ENCODE measurements around the gene SLC25A22. TPM values are rescaled to one million over a fixed set of nuclear protein-coding genes. Genes with fewer than 3 reads are reported as not detected.

The SLC25A22 gene
- polyA plus RNA-seq, 4 donors = 12.3 to 22.0 (median 14.1) TPM

DNA sequence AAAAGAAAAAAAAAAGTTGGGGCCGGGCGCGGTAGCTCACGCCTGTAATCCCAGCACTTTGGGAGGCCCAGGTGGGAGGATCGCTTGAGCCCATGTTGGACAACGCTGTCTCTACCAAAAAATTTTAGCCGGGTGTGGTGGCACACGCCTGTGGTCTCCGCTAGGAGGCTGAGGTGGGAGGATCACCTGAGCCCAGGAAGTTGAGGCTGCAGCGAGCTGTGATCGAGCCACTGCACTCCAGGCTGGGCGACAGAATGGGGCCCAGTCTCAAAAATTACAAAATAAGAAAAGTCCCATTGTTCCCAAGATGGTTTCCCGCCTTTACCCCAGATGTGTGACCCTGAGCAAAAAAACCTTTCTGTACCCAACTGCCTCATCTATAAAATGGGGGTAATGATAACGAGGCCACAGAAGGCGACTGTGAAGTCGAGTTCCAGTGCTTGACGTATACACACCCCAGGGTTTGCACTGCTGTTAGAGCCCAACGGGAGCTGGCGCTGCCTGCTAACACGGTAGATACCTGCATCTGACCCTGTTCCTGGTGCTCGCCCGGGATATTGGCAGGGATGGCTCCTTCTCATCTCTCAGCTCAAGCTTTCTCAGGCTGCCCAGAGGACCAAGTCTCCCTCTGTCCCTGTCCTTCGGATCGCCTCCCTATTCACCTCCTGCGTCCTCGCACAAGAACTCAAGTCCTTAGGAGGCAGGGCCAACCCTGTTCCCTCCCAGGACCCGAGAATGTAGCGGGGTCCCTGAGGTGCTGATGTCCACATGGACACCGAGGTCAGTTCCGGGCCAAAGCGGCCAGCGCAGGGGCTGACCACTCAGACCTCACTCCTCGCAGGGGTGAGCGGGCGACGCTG is 10.6 kb upstream of the SLC25A22 start:
- DNase-seq (ENCODE audit: low read depth in 4 of 4, low spot score in 3 of 4) = no peak

DNA sequence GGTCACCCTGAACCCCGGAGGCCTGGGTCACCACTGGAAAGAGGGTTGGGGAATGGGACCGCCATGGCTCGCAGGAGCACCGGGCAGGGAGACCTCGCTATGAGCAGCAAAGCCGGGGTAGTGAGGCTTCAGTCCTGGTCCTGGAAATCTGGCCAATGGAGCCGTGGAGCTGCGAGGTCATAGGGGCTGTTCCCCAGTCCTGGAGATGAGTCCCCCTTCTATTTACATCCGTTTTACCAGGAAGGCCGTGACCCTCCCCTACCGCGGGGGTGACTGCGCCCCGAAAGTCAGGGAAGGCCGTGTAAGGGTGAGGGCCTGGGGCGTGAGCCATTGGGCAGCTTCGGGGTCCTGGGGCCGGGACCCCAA is 6.5 kb upstream of the SLC25A22 start:
- DNase-seq (ENCODE audit: low read depth in 4 of 4, low spot score in 3 of 4) = no peak

DNA sequence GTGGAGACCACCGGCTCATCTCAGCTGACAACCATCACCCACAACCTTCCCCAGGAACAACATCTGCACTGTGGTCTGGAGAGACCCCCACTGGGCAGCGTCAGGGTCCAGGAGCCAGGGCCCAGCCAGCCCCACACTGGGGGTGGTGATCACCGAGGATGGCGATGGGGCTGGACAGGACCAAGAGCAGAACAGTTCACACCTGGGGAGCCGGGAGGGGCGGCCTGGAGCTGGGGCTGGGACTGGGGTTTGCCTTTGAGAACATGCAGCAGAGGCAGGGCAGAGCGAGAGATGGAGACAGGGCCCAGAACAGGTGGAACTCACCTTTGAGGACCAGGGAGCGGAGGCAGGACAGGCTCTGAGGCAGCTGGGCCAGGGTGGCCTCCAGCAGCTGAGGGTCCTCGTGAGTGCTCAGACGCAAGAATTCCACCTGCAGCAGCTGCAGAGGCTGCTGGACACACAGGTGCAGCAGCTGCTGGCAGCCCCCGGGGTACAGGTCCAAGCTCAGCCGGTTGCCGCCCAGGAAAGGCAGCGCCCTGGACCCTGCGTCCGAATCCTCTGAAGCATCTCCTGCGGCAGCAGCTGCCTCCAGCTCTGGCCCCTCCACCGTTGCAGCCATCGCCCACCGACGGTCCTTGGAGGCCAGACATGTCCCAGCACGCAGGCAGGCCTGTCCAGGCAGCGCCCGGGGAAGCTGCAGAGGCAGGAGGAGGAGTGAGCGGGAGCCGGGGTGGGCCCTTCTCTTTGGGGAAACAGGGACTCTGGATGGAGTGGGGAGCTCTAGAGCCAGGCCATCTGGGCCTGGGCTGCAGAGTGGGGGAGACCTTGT is 5.9 kb upstream of the SLC25A22 start:
- DNase-seq (ENCODE audit: low read depth in 4 of 4, low spot score in 3 of 4) = no peak

DNA sequence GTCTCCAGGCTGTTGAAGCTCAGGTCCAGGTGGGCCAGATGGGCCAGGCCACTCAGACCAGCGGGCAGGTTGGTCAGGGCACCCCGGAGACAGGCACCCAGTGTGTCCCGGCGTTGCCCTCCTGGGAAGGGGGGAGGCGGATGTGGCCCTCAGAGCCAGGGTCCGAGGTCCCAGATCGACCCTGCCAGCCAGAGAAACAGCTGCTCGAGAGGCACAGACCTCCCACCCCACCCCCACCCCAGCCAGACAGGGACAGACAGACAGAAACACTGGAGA is 5.3 kb upstream of the SLC25A22 start:
- DNase-seq (ENCODE audit: low read depth in 4 of 4, low spot score in 3 of 4) = no peak

DNA sequence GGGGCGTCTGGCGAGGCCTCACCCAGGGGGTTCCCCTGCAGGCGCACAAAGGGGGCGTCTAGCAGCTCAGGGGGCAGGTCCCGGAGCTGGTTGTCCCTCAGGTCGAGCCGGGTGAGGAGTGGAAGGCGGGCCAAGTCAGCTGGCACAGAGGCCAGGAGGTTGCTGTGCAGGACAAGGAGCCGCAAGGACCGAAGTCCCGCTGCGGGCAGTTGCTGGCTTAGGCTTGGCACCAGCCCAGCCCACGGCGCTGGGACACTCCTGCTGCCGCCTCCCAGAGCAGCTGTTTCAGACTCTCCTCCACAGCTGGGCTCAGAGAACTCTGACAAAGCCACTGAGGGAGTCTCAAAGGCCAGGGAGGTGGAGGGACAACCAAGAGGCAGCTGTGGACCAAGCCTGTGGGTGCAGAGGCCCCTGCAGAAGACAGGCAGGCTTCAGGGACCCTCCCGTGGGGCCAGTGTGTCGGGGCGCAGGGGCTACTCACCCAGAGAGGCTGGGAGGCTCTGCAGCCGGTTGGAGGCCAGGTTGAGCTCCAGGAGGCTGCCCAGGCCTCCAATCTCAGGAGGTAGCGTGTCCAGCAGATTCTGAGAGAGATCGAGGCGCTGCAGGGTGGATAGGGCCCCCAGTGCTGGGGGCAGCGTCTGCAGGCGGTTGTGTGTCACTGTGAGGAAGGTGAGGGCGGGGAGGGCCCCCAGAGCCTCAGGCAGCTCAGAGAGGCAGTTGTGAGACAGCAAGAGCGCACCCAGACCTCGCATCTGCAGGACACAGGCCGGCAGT is 4.8 kb upstream of the SLC25A22 start:
- no peak for DNase-seq (ENCODE audit: low read depth in 4 of 4, low spot score in 3 of 4)

DNA sequence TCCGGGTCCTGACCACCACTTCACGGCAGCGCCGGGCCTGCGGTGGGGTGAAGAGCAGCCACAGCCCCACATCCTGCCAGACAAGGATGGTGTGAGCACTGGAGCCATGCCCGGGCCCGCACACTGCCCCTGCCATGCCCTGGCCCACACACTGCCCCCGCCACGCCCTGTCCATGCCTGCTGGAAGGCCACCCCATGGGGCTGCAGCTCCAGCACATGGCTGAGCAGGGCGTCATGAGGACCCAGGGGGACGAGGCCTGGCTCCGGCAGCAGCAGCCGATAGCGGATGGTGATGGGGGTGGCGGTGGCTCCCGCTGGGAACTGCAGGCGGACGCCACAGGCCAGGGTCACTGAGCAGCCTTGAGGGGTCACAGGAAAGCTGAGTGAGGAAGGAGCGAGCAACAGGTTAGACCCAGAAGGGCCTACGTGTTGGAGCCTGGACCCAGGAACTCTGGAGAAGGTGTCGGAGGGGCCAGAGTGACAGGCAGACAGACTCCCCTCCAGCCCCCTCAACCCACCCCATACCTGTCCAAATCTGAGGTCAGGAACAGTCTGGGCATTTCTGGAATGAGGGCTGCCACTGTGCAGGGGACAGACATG is 4.0 kb upstream of the SLC25A22 start:
- no peak for DNase-seq (ENCODE audit: low read depth in 4 of 4, low spot score in 3 of 4)

DNA sequence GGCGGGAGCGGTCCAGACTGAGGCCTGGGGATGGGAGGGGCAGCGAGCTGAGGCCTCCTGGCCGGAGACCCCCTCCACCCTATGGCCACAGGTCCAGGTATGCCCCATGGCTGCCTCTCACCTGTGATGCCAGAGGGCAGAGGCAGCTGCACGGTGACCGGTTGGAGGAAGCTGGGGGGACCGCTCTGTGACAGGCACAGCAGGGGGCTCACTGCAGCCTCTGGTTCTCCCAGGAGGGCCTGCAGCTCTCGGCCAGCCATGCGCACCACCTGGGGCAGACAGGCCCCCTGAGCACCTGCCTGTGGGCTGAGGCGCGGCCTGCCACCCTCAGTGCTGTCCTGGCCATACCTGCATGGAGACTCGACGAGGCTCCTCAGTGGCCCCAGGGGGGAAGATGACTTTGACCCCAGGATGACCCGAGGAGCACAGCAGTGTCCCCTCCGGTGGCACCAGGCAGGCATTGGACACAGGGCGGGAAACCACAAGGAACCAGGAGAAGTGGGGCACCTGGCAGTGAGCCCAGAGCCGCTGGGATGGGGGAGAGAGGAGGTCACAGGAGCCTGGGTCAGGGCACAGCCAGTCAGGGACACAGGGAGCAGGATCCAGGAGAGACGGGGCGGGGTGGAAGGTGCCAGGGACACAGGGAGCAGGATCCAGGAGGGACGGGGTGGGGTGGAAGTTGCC is 3.2 kb upstream of the SLC25A22 start:
- DNase-seq (ENCODE audit: low read depth in 4 of 4, low spot score in 3 of 4) = no peak

DNA sequence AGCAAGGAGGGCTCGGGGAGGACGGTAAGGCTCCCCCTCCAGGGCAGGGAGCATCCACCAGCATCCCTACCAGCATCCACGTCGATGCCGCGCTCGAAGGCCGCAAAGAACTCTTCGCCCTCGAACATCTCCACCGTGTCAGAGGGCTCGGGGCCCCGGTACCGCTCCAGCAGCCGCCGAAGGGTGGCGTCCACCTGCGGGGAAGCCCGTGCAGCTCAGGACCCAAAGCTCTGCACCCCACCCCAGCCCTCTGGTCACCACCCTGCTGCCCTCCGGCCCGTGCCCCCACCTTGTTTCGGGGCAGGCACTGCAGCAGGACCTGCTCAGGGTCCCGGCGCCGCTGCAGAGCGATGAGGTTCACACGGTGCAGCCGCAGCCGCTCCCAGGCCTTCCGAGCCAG is 2.4 kb upstream of the SLC25A22 start:
- DNase-seq (ENCODE audit: low read depth in 4 of 4, low spot score in 3 of 4) = no peak

DNA sequence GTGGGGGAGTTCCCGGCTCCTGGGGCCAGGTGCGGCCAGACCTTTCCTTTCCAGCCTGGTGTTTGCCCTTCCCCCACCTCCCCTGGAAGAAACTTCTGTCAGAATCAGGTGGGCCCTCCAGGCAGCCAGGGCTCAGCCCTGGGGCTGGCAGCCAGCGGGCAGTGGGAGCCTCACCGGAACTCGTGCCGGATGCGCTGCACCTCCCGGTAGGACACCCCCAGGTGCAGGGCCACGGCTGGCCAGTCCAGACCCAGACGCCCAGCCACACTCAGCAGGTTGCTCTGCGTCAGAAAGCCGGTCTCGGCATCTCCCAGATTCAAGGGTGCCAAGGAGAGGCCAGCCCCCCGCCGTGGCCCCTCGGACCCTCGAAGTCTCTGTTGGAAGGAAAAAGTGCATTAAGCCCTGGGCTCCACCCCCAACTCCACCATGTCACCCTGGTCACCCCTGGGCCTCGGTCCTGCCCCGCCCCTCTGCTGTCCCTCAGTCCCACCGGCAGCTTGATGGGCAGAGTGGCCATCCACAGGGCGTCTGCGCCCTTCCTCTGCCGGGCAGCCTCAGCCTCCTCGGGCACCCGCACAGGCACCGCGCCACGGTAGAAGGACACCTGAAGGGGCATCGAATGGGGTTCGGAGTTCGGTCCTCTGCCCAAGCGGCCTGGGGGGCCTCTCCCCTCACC is 1.7 kb upstream of the SLC25A22 start:
- no peak for DNase-seq (ENCODE audit: low read depth in 4 of 4, low spot score in 3 of 4)

DNA sequence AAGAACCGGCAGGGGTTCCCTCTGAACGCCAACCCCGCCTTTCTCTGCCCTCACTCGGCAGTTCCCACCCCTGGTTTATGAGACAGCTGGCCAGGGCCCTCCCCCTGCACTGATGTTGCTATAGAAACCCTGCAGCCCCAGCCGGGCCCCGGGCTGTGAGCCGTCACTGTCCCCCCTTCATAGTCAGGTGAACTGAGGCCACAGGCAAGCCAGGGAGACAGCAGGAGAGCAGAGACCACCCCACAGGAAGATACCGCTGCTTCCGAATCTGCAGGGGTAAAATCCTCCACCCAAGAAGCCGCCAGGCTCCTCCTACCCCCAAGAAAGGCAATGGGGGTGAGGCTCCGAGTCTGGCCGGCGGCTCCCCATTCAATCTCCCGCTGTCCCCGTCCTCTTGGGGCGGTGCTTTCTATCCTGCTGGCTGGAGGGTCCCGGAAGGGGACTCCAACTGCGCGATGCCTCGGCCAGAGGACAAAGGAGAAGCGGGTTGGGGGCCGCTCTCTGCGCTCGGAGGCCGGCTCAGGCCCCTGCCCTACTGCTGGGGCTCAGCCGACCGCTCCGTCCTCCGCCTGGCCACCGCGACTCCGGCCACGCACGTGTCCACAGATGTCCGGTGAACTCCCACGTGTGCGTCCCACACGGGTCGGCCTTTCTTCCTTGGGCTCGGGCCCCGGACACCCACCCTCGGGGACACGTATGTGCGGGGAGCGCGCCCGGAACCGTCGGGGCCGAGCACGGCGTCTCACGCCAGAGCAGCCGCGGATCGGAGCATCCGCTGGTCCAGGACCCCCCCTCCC is 587 bp downstream of the SLC25A22 start:
- peak in 2 of 4 donors; percentile 61 to 68 for DNase-seq (ENCODE audit: low read depth in 4 of 4, low spot score in 3 of 4)

DNA sequence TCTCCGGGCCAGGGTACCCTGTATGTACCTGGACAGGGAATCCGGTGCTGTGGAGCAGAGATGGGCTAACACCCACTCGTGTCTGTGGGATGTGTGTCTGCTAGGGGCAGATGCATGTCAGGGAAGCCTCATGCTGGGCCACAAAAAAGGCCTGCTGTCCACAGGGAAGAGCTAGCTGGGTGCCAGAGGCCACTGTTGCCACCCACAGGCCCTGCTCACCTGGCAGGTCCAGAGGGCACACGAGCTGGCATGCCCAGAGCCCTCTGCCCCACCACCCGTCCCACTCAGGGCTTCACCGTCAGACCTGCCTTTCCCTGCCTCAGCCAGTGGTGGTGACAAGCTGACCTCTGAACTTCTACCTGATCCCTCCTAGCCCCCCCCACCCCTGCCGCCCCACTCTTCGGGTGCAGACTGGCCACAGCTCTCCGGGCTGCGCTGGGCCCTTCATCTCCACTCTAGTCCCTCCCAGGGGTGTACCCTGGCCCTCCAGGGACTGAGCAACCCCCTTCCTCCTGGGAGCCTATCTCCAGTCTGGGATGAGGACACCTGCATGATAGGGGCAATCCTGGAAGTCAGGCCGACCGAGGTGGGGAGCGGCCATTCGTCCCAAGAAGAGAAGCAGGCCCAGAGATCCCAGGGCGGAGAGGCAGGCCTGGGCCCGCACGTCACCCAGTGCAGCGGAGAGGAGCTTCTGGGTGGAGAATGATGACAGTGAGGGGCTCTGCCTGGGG is 1.4 kb downstream of the SLC25A22 start:
- DNase-seq (ENCODE audit: low read depth in 4 of 4, low spot score in 3 of 4) = no peak

DNA sequence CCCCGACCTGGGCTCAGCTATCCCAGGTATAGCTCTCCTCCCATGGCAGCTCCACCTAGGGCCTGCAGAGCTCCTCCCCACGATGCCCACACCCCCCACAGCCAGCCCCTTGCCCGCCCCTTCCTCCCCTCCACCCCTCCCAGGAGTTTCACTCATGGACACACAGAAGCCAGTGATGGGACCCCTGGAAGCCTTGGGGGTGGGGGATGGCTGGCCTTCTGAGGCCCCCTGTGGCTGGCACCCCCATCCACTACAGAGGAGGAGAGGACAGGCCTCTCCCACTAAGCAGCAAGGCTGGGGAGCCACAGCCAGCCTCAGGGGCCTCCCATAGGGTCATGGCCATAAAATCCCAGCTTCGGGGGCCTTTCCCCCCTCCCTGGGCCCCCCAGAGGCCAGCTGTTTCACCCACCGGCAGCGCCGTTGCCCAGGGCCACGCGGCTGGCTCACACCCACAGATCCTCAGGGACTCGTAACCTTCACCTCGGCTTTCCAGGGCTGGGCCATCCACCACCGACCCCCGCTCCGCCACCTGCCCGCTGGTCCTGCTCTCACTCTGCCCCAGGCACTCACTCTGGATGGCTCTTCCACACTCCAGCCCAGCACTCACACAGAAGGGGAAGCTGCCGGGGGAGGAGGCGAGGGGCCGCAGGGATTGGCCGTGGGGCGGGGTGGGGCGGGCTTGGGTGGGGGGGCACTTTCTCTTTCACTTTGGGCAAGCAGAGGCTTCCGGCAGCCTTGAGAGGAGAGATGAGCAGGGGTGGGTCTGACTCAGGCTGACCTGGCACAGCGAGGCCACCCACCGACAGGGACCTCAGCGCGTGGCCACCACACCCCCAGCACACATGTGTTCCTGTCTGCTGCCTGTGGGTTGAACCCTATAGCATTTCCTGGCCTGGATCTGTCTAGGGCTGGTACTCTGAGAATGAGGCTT is 2.2 kb downstream of the SLC25A22 start:
- no peak for DNase-seq (ENCODE audit: low read depth in 4 of 4, low spot score in 3 of 4)

DNA sequence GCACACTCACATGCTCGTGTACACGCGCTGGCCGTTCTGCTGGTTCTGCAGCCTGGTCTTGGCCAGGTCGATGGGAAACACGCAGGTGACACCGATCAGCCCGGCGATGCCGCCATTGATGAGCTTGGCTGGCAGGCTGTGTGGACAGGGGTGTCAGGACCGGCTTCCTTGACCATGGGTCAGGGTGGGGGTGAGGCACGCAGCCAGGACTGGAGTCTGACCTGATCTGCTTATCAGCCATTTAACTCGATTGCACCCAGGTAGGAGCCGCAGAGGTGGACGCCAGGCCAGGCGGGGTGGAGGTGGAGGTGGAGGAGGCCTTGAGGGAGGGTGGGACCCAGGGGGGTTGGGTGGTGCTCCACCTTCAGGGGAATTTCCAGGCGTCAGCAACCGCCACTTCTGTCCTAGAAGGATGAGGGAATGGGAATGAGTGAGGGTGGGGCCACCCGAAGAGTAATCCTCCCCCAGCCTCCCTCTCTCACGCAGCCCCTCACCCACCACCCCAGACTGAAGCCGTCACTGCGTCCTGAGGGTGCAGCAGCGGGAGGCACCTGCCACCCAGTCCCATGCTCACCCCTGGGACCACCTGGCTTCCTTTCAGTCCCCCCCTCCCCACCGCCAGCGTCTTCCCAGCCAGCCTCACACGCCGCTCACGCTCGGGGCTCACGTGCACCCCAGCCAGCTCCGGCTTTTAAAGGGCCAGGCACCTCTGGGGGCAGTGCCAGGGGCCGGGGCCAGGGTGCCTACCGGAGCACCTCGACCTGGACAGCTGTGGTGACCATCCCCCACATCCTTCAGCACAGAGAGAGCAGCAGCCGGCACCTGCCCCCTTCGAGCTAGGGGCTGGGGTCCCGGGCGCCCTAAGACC is 3.1 kb downstream of the SLC25A22 start:
- no peak for DNase-seq (ENCODE audit: low read depth in 4 of 4, low spot score in 3 of 4)

DNA sequence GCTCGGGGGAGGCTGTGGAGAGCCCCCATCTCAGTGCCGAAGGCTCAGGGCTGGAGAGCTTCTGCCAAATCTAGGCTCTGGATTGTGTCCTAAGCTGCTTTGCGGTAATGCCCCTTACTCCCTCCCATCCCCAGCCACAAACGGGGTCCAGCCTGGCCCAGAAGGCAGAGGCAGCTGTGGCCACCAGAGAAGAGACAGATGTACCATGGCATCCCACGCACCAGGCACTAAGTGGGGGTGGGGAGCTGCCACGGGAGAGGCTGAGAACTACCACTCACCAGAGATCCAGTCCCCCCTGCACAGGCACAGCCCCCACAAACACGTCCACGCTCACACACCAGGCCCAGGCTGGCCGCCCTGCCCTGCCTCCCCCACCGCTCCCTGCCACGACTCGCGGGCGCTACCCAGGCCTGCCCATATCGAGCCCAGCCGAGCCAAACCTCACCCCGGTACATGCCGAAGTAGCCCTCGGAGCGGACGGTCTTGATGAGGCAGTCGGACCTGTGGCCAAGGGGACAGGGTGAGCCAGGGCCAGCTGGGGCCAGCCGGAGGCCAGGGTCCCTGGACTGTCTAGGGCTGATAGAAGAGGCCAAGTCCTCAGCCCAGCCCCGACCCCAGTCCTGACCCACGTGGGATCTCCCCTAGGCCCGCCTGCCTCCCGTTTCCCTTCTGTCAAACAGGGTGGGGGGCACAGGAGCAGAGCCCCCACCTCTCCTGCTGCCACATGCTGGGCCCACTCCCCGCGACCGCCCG is 3.9 kb downstream of the SLC25A22 start:
- no peak for DNase-seq (ENCODE audit: low read depth in 4 of 4, low spot score in 3 of 4)

DNA sequence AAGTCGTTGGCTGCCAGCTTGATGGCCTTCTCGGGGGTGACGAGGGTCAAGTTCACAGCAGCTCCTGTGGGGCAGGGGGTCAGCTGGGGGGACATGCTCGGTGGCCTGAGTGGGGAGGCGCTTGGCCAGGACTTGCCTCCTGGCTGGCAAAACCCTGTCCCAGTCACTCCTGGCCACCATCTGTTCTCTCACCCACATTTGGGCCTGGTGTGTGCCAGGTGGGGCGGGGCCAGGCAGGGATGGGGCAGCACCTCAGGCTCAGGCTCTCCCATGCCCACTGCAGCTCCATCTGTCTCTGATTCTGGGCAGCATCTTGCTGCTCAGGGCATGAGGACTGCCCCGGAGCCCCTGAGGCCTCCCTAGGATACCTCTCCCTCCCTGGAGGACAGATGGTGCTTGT is 4.5 kb downstream of the SLC25A22 start:
- DNase-seq (ENCODE audit: low read depth in 4 of 4, low spot score in 3 of 4) = no peak

DNA sequence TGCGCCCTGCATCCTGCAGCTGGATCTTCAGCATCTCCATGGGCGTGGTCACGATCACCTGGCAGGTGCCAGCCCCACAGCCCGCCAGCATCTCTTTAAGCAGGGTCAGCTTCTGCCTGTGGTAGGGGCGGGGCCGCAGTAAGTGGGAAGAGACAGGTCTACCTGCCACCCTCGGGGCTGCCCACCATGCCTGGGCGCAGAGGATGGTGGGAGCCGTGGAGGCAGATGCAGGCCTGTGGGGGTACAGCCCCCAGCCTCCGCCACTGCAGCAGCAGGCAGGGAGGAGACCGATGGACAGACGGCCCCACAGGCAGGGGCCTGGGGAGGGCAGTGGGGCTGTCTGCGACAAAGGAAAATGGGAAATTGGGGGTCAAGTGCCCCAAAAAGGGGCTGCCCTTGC is 5.2 kb downstream of the SLC25A22 start:
- no peak for DNase-seq (ENCODE audit: low read depth in 4 of 4, low spot score in 3 of 4)

Data from left renal pelvis (tissue), 4 donors.